Measurements from ENCODE around the gene TDRD10. TPM values are rescaled to one million over a fixed set of nuclear protein-coding genes. Genes with fewer than 3 reads are reported as not detected.

The TDRD10 gene
- 0.18 to 0.69 TPM (median 0.31 TPM) in 3 replicates for total RNA-seq

- H3K9me3 Mint-ChIP-seq: no peaks in the 10 kb centered on the region
- TF ChIP-seq CTCF (IDR thresholded peaks at IDR 0.05; ENCODE audit: unreplicated experiment): no peak
- peaks cover 82% of the 10 kb centered on the region for H3K27me3 Mint-ChIP-seq (ENCODE audit: low read depth)
- H3K4me3 Mint-ChIP-seq: peak within 1 kb of the TSS; percentile 49
- peaks cover 4% of the 10 kb centered on the region for H3K4me1 Mint-ChIP-seq
- no peak within 1 kb of the TSS for H3K27ac Mint-ChIP-seq
- DNase-seq (ENCODE audit: low spot score in 2 of 2, unreplicated experiment in 2 of 2): no peak
- no peaks in the 10 kb centered on the region for H3K36me3 Mint-ChIP-seq
These were observed at the start of gene TDRD10, which contains the start of gene SHE for GRCh38 chr1:154502066-154502743. TDRD10 (plus strand) TSS chr1:154502219; CDS start chr1:154506904, 4,685 bp downstream. SHE (minus strand) TSS chr1:154502412; CDS start chr1:154502026, 386 bp downstream.

GRCh38 chr1:154453161-154453560 lies 48.9 kb upstream of the TDRD10 start:
- Mint-ChIP-seq H3K27me3 (ENCODE audit: low read depth) (peaks cover 31% of the 10 kb centered on the region), H3K27ac (no peak overlapping the region)

GRCh38 chr1:154453574-154454352 lies 48.3 kb upstream of the TDRD10 start:
- no peak for DNase-seq (ENCODE audit: low spot score in 2 of 2, unreplicated experiment in 2 of 2)
- TF ChIP-seq CTCF (IDR thresholded peaks at IDR 0.05; ENCODE audit: unreplicated experiment): no peak
- H3K36me3 Mint-ChIP-seq: no peaks in the 10 kb centered on the region
- no peaks in the 10 kb centered on the region for H3K9me3 Mint-ChIP-seq
- H3K4me3 Mint-ChIP-seq: no peak overlapping the region
- no peak overlapping the region for H3K27ac Mint-ChIP-seq
- H3K4me1 Mint-ChIP-seq: no peaks in the 10 kb centered on the region
- peaks cover 31% of the 10 kb centered on the region for H3K27me3 Mint-ChIP-seq (ENCODE audit: low read depth)

More at GRCh38 chr1:154453161-154453560, 48.9 kb upstream of the TDRD10 start:
- no peak overlapping the region for H3K4me3 Mint-ChIP-seq
- TF ChIP-seq CTCF (IDR thresholded peaks at IDR 0.05; ENCODE audit: unreplicated experiment): no peak
- H3K9me3 Mint-ChIP-seq: no peaks in the 10 kb centered on the region
- H3K4me1 Mint-ChIP-seq: no peaks in the 10 kb centered on the region
- DNase-seq (ENCODE audit: low spot score in 2 of 2, unreplicated experiment in 2 of 2): no peak
- H3K36me3 Mint-ChIP-seq: no peaks in the 10 kb centered on the region

GRCh38 chr1:154454386-154455120 lies 47.5 kb upstream of the TDRD10 start:
- no peak overlapping the region for H3K27ac Mint-ChIP-seq
- no peaks in the 10 kb centered on the region for H3K9me3 Mint-ChIP-seq
- no peaks in the 10 kb centered on the region for H3K36me3 Mint-ChIP-seq
- H3K4me3 Mint-ChIP-seq: no peak overlapping the region
- DNase-seq (ENCODE audit: low spot score in 2 of 2, unreplicated experiment in 2 of 2): no peak
- no peak for TF ChIP-seq CTCF (IDR thresholded peaks at IDR 0.05; ENCODE audit: unreplicated experiment)
- H3K4me1 Mint-ChIP-seq: no peaks in the 10 kb centered on the region
- peaks cover 29% of the 10 kb centered on the region for H3K27me3 Mint-ChIP-seq (ENCODE audit: low read depth)

GRCh38 chr1:154456631-154457030 lies 45.4 kb upstream of the TDRD10 start:
- H3K36me3 Mint-ChIP-seq: no peaks in the 10 kb centered on the region
- no peaks in the 10 kb centered on the region for H3K4me1 Mint-ChIP-seq
- H3K4me3 Mint-ChIP-seq: no peak overlapping the region
- H3K27ac Mint-ChIP-seq: no peak overlapping the region
- TF ChIP-seq CTCF (IDR thresholded peaks at IDR 0.05; ENCODE audit: unreplicated experiment): no peak
- no peak for DNase-seq (ENCODE audit: low spot score in 2 of 2, unreplicated experiment in 2 of 2)
- H3K27me3 Mint-ChIP-seq (ENCODE audit: low read depth): peaks cover 21% of the 10 kb centered on the region
- no peaks in the 10 kb centered on the region for H3K9me3 Mint-ChIP-seq
